Vagina (tissue), 2 donors: Measurements from ENCODE around the gene EEF1AKMT4. TPM values are rescaled to one million over a fixed set of nuclear protein-coding genes. Genes with fewer than 3 reads are reported as not detected.

Experiments used
- DNase-seq, 2 donors: peaks; one replicate each; pipeline ENCODE4 v3.0.0-alpha.2; 2017; ENCODE audit errors: extremely low spot score in 2 of 2
- H3K27ac ChIP-seq: fragments of 200-600 bp; sonication (generic); one replicate; pipeline ENCODE4 v1.5.1; 2019
- H3K27me3 ChIP-seq: fragments of 200-600 bp; sonication (generic); one replicate; pipeline ENCODE4 v1.5.1; 2019
- H3K36me3 ChIP-seq, 2 donors: fragments of 200-600 bp; sonication (generic); one replicate each; pipeline ENCODE4 v1.5.1; 2017 to 2019
- H3K4me1 ChIP-seq: fragments of 200-600 bp; sonication (generic); one replicate; pipeline ENCODE4 v1.5.1; 2019
- H3K4me3 ChIP-seq, 2 donors: fragments of 200-600 bp; sonication (generic); 1 replicate in 1 of 2; 2 replicates in 1 of 2; pipeline ENCODE4 v1.5.1; 2016 to 2019
- H3K9me3 ChIP-seq: fragments of 200-600 bp; sonication (generic); one replicate; pipeline ENCODE4 v1.5.1; 2019
- POLR2A ChIP-seq, 2 donors: fragments of 450-650 bp; IDR thresholded peaks; one replicate each; pipeline ENCODE4 v1.6.1; 2017; ENCODE audit warnings: antibody characterized with exemption in 2 of 2, mild to moderate bottlenecking in 2 of 2, moderate library complexity in 2 of 2
- POLR2AphosphoS5 ChIP-seq, 2 donors: sonication (generic); formaldehyde crosslinking; IDR thresholded peaks; one replicate each; pipeline ENCODE4 v1.9.0; 2017; ENCODE audit warnings: antibody characterized with exemption in 2 of 2, mild to moderate bottlenecking in 2 of 2, low read depth in 1 of 2; ENCODE audit not compliant: insufficient read depth in 1 of 2
- intact Hi-C: fragments of 100-400 bp; cut with DNase I; formaldehyde crosslinking; loops from one replicate; pipeline ENCODE4 v1.15.1; 2023
- total RNA-seq: library from RNA; depleted of rRNA; stranded (reverse); fragments of >200 nt; gene quantifications from one replicate; pipeline ENCODE4 v1.2.3, GENCODE V29; 2016
- TF ChIP-seq, protein P1 (sequence below), 3 experiments: fragments of 450-650 bp in 2 of 3; fragments of 200-600 bp in 1 of 3; sonication (generic) in 1 of 3; IDR thresholded peaks; one replicate each; pipeline ENCODE4 v1.5.1; 2017 to 2019; ENCODE audit warnings: antibody characterized with exemption in 3 of 3, mild to moderate bottlenecking in 2 of 3, moderate library complexity in 2 of 3

EEF1AKMT4 gene
- total RNA-seq, 1 donor from 2014 or later, result 5.6 TPM

DNA sequence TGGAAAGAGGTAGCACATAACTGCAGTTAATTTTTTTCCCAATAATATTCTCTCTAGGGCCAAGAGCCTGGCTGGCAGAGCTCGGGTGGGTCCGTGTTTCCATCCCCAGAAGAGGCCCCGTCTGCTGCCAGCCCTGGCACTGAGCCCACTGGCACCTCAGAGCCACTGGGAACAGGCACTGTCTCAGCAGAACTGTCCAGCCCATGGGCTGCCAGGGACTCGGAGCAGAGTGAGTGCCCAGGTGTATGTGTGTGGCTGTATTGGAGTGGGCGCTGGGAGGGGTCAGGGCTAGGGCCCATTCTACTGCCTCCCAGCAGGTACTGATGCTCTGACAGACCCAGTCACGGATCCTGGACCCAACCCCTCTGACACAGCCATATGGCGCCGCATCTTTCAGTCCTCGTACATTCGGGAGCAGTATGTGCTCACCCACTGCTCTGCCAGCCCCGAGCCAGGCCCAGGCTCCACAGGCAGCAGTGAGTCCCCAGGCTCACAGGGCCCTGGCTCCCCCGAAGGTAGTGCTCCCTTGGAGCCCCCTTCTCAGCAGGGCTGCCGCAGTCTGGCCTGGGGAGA is 11.1 kb upstream of the EEF1AKMT4 start:
- DNase-seq, result no peak
- TF ChIP-seq, protein P1, sequence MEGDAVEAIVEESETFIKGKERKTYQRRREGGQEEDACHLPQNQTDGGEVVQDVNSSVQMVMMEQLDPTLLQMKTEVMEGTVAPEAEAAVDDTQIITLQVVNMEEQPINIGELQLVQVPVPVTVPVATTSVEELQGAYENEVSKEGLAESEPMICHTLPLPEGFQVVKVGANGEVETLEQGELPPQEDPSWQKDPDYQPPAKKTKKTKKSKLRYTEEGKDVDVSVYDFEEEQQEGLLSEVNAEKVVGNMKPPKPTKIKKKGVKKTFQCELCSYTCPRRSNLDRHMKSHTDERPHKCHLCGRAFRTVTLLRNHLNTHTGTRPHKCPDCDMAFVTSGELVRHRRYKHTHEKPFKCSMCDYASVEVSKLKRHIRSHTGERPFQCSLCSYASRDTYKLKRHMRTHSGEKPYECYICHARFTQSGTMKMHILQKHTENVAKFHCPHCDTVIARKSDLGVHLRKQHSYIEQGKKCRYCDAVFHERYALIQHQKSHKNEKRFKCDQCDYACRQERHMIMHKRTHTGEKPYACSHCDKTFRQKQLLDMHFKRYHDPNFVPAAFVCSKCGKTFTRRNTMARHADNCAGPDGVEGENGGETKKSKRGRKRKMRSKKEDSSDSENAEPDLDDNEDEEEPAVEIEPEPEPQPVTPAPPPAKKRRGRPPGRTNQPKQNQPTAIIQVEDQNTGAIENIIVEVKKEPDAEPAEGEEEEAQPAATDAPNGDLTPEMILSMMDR (IDR thresholded peaks at IDR 0.05), result no peak
- no peak for TF ChIP-seq POLR2AphosphoS5 (IDR thresholded peaks at IDR 0.05; ENCODE audit: insufficient read depth in 1 of 2, low read depth in 1 of 2)
- TF ChIP-seq POLR2A (IDR thresholded peaks at IDR 0.05), result no peak
- Histone ChIP-seq H3K4me3 (no peak overlapping the region), H3K27me3 (no peaks in the 10 kb centered on the region), H3K27ac (no peak overlapping the region), H3K9me3 (no peaks in the 10 kb centered on the region), H3K4me1 (peaks cover 9% of the 10 kb centered on the region), H3K36me3 (peaks cover 0 to 10% of the 10 kb centered on the region in 2 donors)
- intact Hi-C loops, result no loop called here

DNA sequence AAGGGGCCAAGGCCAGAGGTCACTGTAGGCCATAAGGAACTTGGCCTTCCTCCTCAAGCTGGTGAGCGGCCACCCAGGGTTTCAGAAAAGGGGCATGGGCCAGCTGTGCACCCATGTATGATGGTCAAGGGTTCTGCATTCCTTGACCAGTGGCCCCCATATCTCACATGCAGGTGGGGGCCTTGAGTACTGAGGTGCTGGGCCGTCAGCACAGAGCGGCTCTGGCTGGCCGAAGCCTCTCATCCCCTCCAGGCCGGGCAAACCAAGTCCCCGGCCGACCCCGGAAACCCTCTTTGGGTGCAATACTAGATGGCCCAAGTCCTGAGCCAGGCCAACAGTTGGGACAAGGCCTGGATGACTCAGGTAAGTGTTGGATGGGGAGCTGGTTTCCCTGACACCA is 10.3 kb upstream of the EEF1AKMT4 start:
- no peak for DNase-seq
- intact Hi-C loops, result no loop called here
- TF ChIP-seq POLR2AphosphoS5 (IDR thresholded peaks at IDR 0.05; ENCODE audit: insufficient read depth in 1 of 2, low read depth in 1 of 2) (no peak), POLR2A (IDR thresholded peaks at IDR 0.05) (no peak)
- TF ChIP-seq, protein P1 (IDR thresholded peaks at IDR 0.05), result no peak
- H3K27me3 ChIP-seq, result no peaks in the 10 kb centered on the region
- no peak overlapping the region for H3K4me3 ChIP-seq
- peaks cover 0 to 19% of the 10 kb centered on the region in 2 donors for H3K36me3 ChIP-seq
- H3K4me1 ChIP-seq, result peaks cover 9% of the 10 kb centered on the region
- H3K27ac ChIP-seq, result no peak overlapping the region
- no peaks in the 10 kb centered on the region for H3K9me3 ChIP-seq

DNA sequence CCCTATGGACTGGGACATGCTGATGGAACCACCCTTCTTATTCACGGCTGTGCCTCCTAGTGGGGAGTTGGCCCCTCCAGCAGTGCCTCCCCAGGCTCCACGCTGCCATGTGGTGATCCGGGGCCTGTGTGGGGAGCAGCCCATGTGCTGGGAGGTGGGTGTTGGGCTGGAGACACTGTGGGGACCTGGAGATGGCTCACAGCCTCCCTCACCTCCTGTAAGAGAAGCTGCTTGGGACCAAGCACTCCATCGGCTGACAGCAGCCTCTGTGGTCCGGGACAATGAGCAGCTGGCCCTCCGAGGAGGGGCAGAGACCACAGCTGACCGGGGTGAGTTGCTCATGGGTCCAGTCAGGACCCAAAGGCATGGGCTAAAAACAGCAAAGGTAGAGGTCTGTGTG is 9.8 kb upstream of the EEF1AKMT4 start:
- H3K36me3 ChIP-seq, result peaks cover 0 to 24% of the 10 kb centered on the region in 2 donors
- H3K9me3 ChIP-seq, result no peaks in the 10 kb centered on the region
- H3K4me1 ChIP-seq, result peaks cover 9% of the 10 kb centered on the region
- H3K4me3 ChIP-seq, result no peak overlapping the region
- no peak overlapping the region for H3K27ac ChIP-seq
- DNase-seq, result no peak
- intact Hi-C loops, result loop anchor here (10.0 kb wide), 1 partner anchor 345 kb away; no protein-coding TSS in a partner anchor
- H3K27me3 ChIP-seq, result no peaks in the 10 kb centered on the region
- TF ChIP-seq POLR2A (IDR thresholded peaks at IDR 0.05) (no peak), POLR2AphosphoS5 (IDR thresholded peaks at IDR 0.05; ENCODE audit: insufficient read depth in 1 of 2, low read depth in 1 of 2) (no peak)
- TF ChIP-seq, protein P1 (IDR thresholded peaks at IDR 0.05), result no peak

DNA sequence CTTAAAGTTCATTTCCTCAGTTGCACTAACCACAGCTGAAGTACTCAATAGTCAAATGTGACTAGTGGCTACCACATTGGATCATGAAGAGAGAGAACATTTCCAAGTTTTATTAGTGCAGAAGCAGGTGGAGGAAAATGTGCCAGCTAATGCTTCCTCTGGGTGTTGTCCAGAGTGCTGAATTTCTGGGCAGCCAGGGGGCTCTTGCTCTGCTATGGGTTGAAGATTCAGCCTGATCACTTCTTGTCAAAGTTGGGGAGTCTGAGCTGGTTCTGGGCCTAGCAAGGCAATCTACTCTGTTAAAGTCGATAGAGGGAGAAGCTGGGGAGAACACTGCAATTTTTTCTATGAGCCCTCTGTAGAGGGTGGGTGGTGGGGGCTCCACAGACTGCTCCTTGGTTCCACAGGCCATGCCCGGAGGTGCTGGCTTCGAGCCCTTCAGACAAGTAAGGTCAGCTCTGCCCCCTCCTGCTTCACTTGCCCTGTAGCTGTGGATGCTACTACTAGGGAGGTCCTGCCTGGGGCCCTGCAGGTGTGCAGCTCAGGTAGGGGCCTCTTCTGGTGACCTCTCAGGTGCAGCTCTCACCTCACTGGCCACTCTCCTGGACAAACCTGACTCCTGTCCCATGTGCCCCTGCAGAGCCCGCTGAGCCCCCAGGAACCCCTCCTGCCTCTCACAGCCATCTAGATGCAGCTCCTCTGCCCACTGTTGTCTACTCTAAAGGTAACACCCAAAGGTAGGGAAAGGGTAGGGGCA is 8.9 kb upstream of the EEF1AKMT4 start:
- H3K9me3 ChIP-seq, result no peaks in the 10 kb centered on the region
- H3K4me1 ChIP-seq, result peaks cover 9% of the 10 kb centered on the region
- TF ChIP-seq POLR2AphosphoS5 (IDR thresholded peaks at IDR 0.05; ENCODE audit: insufficient read depth in 1 of 2, low read depth in 1 of 2) (no peak), POLR2A (IDR thresholded peaks at IDR 0.05) (no peak)
- TF ChIP-seq, protein P1 (IDR thresholded peaks at IDR 0.05), result no peak
- H3K27ac ChIP-seq, result no peak overlapping the region
- H3K36me3 ChIP-seq, result peaks cover 0 to 32% of the 10 kb centered on the region in 2 donors
- no peak for DNase-seq
- H3K4me3 ChIP-seq, result no peak overlapping the region
- no peaks in the 10 kb centered on the region for H3K27me3 ChIP-seq
- intact Hi-C loops, result loop anchor here (10.0 kb wide), 1 partner anchor 346 kb away; no protein-coding TSS in a partner anchor

DNA sequence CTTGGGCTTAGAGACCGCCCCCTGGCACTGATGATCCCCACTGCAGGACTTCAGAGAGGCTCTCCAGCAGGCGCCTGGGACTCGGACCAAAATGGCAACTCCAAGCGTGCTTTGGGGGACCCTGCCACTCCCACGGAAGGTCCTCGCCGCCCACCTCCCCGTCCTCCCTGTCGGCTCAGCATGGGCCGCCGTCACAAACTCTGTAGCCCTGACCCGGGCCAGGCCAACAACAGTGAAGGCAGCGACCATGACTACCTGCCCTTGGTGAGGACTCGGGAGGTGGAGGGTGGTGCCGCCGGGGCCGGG is 8.4 kb upstream of the EEF1AKMT4 start:
- DNase-seq, result no peak
- Histone ChIP-seq H3K36me3 (peaks cover 0 to 32% of the 10 kb centered on the region in 2 donors), H3K4me1 (peaks cover 9% of the 10 kb centered on the region), H3K9me3 (no peaks in the 10 kb centered on the region), H3K27ac (no peak overlapping the region), H3K4me3 (no peak overlapping the region), H3K27me3 (no peaks in the 10 kb centered on the region)
- intact Hi-C loops, result loop anchor here (10.0 kb wide), 1 partner anchor 346 kb away; no protein-coding TSS in a partner anchor
- TF ChIP-seq, protein P1 (IDR thresholded peaks at IDR 0.05), result no peak
- no peak for TF ChIP-seq POLR2A (IDR thresholded peaks at IDR 0.05)
- no peak for TF ChIP-seq POLR2AphosphoS5 (IDR thresholded peaks at IDR 0.05; ENCODE audit: insufficient read depth in 1 of 2, low read depth in 1 of 2)
